AG04449 (cell line): ENCODE data around the gene HRG.
A peak's percentile ranks its signal among the peaks of the same experiment; 100 is the strongest.

Experiments
- CTCF ChIA-PET: fragments of 350-600 bp; formaldehyde crosslinking; extraction: SDS; loops from one replicate; lab custom pipeline; 2021; ENCODE audit warnings: antibody characterized with exemption; lab: Yijun Ruan, JAX
- POLR2A ChIA-PET: fragments of 400-600, 350-600 bp; formaldehyde crosslinking; extraction: SDS; loops from one replicate; lab custom pipeline; 2020; ENCODE audit warnings: antibody characterized with exemption, inconsistent platforms; lab: Yijun Ruan, JAX
- DNase-seq: peaks from one replicate; pipeline ENCODE4 v3.0.0-alpha.2; 2010; ENCODE audit warnings: low read depth, low spot score
- H3K4me3 ChIP-seq: 2 replicates; pipeline ENCODE4 v1.5.1; 2011; ENCODE audit warnings: low read depth, mild to moderate bottlenecking, control low read depth, low read length
- CTCF ChIP-seq: IDR thresholded peaks from one replicate; pipeline ENCODE4 v1.5.1; 2011; ENCODE audit warnings: mild to moderate bottlenecking, moderate library complexity, low read length, control low read depth, inconsistent platforms; ENCODE audit not compliant: insufficient read depth; ENCODE audit errors: missing control alignments

HRG gene

GRCh38 chr3:186665625-186666188, at the start of gene HRG:
TSS of gene HRG (plus strand) at chr3:186666014. CDS start at chr3:186666032, 18 bp downstream.
- no peak for DNase-seq
- H3K4me3 ChIP-seq, result no peak within 1 kb of the TSS
- no peak for TF ChIP-seq CTCF
- POLR2A ChIA-PET, result no interaction called here
- CTCF ChIA-PET, result no interaction called here

- no peak for DNase-seq
- no peak for TF ChIP-seq CTCF
- H3K4me3 ChIP-seq, result no peak overlapping the region
- CTCF ChIA-PET, result interaction anchor here (0.7 to 8.8 kb wide), 35 partner anchors 8 to 1099 kb away, joined by 3 to 193 read pairs (median 6); partner anchors contain the start of genes DNAJB11, EIF4A2 and RFC4
- POLR2A ChIA-PET, result interaction anchor here (1.9 to 2.0 kb wide), 2 partner anchors 168 to 205 kb away, joined by 11 to 49 read pairs; partner anchors contain the start of gene EIF4A2
Observed at GRCh38 chr3:186616299-186616617, 49.6 kb upstream of the HRG start.

- peak overlapping the region; percentile 44 for H3K4me3 ChIP-seq
- POLR2A ChIA-PET, result interaction anchor here (1.0 to 2.0 kb wide), 4 partner anchors 167 to 674 kb away, joined by 3 to 49 read pairs (median 8); partner anchors contain the start of gene EIF4A2
- peak; percentile 93 for DNase-seq
- TF ChIP-seq CTCF, result peak; percentile 99
- CTCF ChIA-PET, result interaction anchor here (0.7 to 8.8 kb wide), 56 partner anchors 7 to 1098 kb away, joined by 3 to 193 read pairs (median 4); partner anchors contain the start of genes DNAJB11, EIF4A2 and RFC4
Observed at GRCh38 chr3:186617036-186617946, 48.5 kb upstream of the HRG start.

GRCh38 chr3:186618318-186618938, 47.4 kb upstream of the HRG start:
- ChIA-PET POLR2A (interaction anchor here (2.0 kb wide), 1 partner anchor 165 kb away, joined by 49 read pairs; the partner anchor contains the start of gene EIF4A2), CTCF (interaction anchor here (0.7 to 8.8 kb wide), 18 partner anchors 6 to 675 kb away, joined by 3 to 193 read pairs (median 16); partner anchors contain the start of genes DNAJB11, EIF4A2 and RFC4)
- TF ChIP-seq CTCF, result no peak
- no peak for DNase-seq
- no peak overlapping the region for H3K4me3 ChIP-seq

- H3K4me3 ChIP-seq, result no peak overlapping the region
- no peak for TF ChIP-seq CTCF
- ChIA-PET POLR2A (no interaction called here), CTCF (interaction anchor here (2.2 kb wide), 1 partner anchor 202 kb away, joined by 11 read pairs; no protein-coding TSS in a partner anchor)
- DNase-seq, result no peak
Observed at GRCh38 chr3:186619787-186620212, 46.0 kb upstream of the HRG start.
